Right forelimb (tissue), 1 donor: Measurements from ENCODE around the gene RAB3D.
A peak's percentile ranks its signal among the peaks of the same experiment; 100 is the strongest.

ENCODE experiments used
- DNase-seq: peaks from one replicate; pipeline ENCODE4 v3.0.0-alpha.2; 2018

RAB3D gene

DNA sequence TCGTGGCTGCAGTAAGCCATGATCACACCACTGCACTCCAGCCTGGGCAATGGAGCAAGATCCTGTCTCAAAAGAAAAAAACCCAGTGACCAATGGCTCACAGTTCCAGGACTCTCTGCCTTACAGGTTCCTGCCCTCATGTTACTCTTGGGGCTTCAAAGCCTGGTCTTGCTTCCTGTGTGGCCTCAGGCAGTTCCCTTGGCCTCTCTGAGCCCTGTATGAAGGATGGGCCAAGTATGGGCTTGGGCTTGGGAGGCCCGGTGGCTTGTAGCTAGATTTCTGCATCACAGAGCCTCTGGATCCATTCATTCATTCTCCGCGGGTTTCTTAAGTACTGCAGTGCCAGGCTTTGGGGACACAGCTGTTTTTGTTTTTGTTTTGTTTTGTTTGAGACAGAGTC lies 44.3 kb downstream of the RAB3D start:
- no peak for DNase-seq

DNA sequence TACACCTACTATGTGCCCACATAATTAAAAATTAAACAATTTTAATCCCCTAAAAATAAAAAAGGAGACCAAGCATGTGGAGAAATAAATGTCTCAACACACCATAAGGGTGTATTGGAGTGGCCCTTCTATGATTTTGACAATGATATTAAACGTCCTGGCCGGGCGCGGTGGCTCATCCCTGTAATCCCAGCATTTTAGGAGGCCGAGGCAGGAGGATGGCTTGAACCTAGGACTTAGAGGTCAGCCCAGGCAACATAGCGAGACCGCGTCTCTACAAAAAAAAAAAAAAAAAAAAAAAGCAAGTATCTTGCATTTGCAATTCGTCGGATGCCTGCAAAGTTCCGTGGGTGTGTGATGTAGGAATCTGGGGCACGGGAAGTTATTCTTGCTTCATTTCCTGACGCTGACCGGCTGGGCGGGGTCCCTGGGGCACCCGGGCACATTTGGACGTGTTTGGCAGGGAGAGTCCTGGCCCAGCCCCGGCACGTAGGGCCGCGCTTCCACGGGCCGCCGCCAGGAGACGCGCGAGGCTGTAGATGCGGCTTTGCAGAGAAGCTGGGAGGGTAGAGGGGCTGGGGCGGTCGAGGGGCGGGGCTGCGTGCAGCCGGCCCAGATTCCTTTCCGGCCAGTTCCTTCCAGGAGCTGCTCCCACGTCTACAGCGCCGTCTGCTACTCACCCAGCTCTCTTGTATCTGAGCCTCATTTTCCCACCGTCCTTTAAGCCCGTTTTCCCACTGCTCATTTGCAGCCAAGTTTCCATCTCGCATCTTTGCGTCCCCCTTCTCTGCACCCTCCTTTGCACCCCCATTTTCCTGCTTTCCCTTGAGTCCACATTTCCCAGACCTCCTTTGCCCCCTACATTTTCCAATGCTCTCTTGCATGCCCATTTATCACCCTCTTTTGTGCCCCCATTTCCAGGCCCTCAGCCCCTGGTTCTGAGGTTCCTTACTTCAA lies 45.7 kb downstream of the RAB3D start:
- peak; percentile 99 for DNase-seq

DNA sequence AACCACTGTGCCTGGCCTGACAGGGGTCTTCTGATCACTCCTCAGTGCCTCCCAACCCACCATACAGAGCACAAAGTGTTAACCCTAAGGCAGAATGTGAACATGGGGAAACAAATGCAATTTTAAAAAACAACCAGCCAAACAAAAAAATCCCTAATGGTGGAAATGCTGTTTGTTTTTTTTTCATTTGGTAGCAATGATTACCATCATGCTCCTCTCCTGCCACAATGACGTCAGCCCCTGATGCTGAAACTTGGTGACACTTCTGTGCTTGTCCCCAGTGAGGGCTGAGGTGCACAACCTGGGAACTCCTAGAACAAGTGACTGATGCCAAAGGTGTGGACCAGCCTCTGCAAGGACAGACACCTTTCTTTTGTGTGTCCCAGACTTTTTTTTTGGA lies 47.5 kb downstream of the RAB3D start:
- no peak for DNase-seq

GRCh38 chr19:11291415-11291814 lies 48.0 kb downstream of the RAB3D start:
- DNase-seq = no peak

DNA sequence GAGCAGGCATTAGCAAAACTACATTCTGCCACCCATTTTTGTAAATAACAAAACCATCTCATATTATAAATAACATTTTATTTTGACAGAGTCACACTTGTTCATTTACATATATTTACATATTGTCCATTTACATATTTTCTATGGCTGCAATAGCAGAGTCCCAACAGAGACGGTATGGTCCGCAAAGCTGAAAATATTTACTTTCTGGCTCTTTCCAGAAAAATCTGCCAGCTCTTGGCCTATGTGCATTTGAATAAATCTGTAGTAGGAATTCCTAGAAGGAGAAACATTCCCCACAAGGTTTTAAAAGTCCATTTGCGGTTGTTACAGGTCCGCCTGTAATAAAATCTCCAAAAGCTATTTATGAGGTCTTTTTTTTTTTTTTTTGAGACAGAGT lies 49.2 kb downstream of the RAB3D start:
- no peak for DNase-seq

DNA sequence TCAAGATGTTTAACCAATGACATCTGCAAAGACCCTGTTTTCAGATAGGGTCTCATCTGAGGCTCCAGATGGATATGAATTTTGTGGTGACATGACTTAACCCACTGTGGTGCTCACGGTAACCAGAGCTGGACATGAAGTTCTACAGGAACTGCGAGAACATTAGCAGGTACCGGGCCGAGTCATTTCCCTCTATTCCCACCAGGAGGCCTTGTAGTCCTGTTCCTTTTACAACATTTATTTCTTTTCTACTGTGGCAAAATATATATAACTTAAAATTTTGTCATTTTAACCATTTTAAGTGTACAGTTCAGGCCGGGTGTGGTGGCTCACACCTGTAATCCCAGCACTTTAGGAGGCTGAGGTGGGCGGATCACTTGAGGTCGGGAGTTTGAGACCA lies 51.1 kb downstream of the RAB3D start:
- DNase-seq = no peak

GRCh38 chr19:11286312-11286974 lies 53.0 kb downstream of the RAB3D start:
- no peak for DNase-seq

GRCh38 chr19:11284515-11284914 lies 54.9 kb downstream of the RAB3D start:
- DNase-seq = no peak

DNA sequence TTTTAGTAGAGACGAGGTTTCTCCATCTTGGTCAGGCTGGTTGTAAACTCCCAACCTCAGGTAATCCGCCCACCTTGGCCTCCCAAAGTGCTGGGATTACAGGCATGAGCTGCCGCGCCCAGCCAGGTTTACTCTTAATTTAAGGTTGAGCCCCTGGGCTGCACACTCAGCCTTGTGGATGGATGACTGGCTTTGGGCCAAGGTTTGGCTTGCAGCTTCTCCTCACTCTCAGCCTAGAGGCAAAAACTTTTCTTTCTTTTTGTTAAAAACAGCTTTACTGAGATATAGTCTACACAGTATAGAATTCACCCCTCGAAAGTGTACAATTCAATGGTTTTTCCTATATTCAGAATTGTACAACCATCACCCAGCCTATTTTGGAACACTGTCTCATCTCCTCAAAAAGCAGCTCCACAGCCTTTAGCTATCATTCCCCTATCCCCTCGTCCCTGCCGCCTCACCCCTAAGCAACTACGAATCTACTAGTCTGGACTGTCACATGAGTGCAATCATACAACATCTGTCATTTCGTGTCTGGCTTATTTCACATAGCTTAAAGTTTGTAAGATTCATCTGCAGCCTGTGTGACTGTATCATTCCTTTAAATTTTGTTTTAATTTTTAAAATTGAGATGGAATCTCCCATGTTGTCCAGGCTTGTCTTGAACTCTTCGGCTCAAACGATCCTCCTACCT lies 58.0 kb downstream of the RAB3D start:
- no peak for DNase-seq

DNA sequence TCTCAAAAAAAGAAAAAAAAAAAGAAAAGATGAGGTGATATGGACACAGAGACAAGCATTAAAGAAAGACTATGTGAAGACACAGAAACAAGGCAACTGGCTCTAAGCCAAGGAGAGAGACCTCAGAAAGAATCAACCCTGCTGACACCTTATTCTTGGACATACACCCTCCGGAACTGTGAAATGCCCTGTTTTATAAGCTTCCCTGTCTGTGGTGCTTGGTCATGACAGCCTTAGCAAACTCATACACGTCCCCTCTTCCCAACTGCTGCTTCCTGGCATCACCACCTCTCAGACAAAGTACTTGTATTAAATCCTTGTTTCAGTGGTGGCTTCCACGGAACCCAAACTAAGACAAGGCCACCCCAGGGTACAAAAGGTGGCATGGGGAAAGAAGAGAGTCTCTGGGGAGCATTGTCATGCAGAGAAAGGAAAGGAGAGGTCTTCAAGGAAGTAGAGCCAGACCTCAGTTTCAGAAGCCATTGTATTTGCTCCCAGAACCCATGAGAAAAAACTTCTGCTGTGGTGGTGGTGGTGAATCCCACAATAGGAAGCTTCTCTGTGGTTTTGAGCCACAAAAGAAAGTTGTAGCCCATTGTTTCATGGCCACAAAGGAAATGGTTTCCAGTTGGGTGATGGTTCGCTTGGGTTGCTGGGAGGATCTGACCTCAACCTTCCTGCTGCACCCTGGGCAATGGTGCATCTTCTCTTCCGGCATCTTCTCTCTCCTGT lies 59.8 kb downstream of the RAB3D start:
- no peak for DNase-seq

DNA sequence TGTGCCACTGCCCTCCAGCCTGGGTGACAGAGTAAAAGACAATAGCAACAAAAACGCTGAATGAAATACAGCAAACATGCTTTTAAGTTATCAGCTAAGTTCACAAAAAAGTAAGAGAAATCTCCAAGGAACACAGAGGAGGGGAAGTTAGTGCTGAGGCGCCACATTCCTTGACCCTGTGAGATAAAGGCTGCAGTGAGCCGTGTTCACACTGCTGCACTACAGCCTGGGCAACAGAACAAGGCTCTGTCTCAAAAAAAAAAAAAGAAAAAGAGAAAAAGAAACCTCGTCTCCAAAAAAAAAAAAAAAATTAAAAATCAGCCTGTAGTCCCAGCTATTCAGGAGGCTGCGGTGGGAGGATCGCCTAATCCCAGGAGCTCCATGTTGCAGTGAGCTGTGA lies 60.8 kb downstream of the RAB3D start:
- no peak for DNase-seq

GRCh38 chr19:11274533-11275086 lies 64.8 kb downstream of the RAB3D start:
- no peak for DNase-seq

DNA sequence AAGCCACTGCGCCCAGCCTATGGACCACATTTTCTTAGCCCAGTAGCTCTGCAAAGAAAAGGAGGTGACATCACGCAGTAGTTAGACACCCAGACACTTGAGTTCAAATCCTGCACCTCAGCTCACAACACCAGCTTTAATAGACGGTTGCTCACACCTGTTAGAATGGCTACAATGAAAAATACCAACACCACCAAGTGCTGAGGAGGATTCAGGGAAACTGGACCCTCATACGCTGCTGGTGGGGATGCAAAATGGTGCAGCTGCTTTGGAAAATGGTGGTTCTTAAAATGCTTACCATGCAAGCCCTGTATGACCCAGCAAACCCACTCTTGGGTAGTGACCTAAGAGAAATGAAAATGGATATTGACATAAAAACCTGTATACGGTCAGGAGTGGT lies 65.5 kb downstream of the RAB3D start:
- no peak for DNase-seq

DNA sequence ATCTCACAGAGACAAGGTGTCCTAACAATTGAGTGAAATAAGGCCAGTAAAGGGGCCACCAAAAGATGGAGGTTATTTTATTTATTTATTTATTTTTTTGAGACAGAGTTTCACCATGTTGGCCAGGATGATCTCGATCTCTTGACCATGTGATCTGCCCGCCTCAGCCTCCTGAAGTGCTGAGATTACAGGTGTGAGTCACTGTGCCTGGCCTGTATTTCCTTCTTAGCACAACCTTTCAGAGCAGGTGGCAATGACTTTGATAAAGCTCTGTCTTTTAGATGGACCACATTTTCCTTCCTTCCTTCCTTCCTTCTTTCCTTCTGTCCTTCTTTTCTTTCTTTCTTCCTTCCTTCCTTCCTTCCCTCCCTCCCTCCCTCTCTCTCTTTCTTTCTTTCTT lies 66.2 kb downstream of the RAB3D start:
- DNase-seq = no peak
